DOHH2 (cell line): ENCODE measurements around the gene USH2A.

ENCODE experiments used
- H3F3A ChIP-seq: fragments of 200-600 bp; sonication (generic), shearing (Covaris generic); 2 replicates; pipeline ENCODE4 v1.6.0; 2016; ENCODE audit warnings: antibody characterized with exemption, mild to moderate bottlenecking; ENCODE audit not compliant: control insufficient read depth, insufficient read depth
- H3K27ac ChIP-seq: fragments of 200-600 bp; sonication (generic); 2 replicates; pipeline ENCODE4 v1.5.1; 2014; ENCODE audit warnings: low read depth, mild to moderate bottlenecking, low read length, moderate library complexity
- H3K27me3 ChIP-seq: fragments of 200-600 bp; sonication (generic); 2 replicates; pipeline ENCODE4 v1.6.1; 2014; ENCODE audit warnings: mild to moderate bottlenecking, low read length, mixed read lengths; ENCODE audit not compliant: control insufficient read depth
- H3K36me3 ChIP-seq: fragments of 200-600 bp; sonication (generic); 2 replicates; pipeline ENCODE4 v1.6.1; 2014; ENCODE audit warnings: mild to moderate bottlenecking, low read length, moderate library complexity, mixed read lengths; ENCODE audit not compliant: control insufficient read depth
- H3K4me1 ChIP-seq: fragments of 200-600 bp; sonication (generic); 2 replicates; pipeline ENCODE4 v1.6.1; 2014; ENCODE audit warnings: mild to moderate bottlenecking, low read length, mixed read lengths; ENCODE audit not compliant: control insufficient read depth
- H3K4me2 ChIP-seq: fragments of 200-600 bp; sonication (generic); 2 replicates; pipeline ENCODE4 v1.6.0; 2014; ENCODE audit warnings: mild to moderate bottlenecking, low read length, moderate library complexity
- H3K4me3 ChIP-seq: fragments of 200-600 bp; sonication (generic); 2 replicates; pipeline ENCODE4 v1.5.1; 2014; ENCODE audit warnings: mild to moderate bottlenecking, low read length, mixed read lengths
- H3K79me2 ChIP-seq: fragments of 200-600 bp; sonication (generic); 2 replicates; pipeline ENCODE4 v1.6.1; 2014; ENCODE audit warnings: mild to moderate bottlenecking, low read length, mixed read lengths; ENCODE audit not compliant: control insufficient read depth
- H3K9me2 ChIP-seq: fragments of 200-600 bp; sonication (generic); replicated peaks from 2 replicates; pipeline ENCODE4 v1.6.1; 2014; ENCODE audit warnings: mild to moderate bottlenecking, low read length, mixed read lengths; ENCODE audit not compliant: control insufficient read depth
- H3K9me3 ChIP-seq: fragments of 200-600 bp; sonication (generic); 2 replicates; pipeline ENCODE4 v1.6.1; 2014; ENCODE audit warnings: antibody characterized with exemption, low read length, mixed read lengths; ENCODE audit not compliant: control insufficient read depth, insufficient read depth
- H4K20me1 ChIP-seq: fragments of 200-600 bp; sonication (generic); 2 replicates; pipeline ENCODE4 v1.6.0; 2014; ENCODE audit warnings: low read depth, mild to moderate bottlenecking, antibody characterized with exemption, low read length, moderate library complexity; ENCODE audit not compliant: control insufficient read depth, insufficient read depth
- CTCF ChIP-seq: fragments of 200-600 bp; sonication (generic); IDR thresholded peaks from one replicate; pipeline ENCODE4 v1.5.1; 2014; ENCODE audit warnings: antibody characterized with exemption, mild to moderate bottlenecking, low read depth, low read length; ENCODE audit not compliant: poor library complexity, severe bottlenecking
- EZH2phosphoT487 ChIP-seq: fragments of 200-600 bp; sonication (generic); IDR thresholded peaks from 2 replicates; pipeline ENCODE4 v1.6.1; 2017; ENCODE audit warnings: borderline replicate concordance, mild to moderate bottlenecking, antibody characterized with exemption, low read length, moderate library complexity, mixed read lengths

Gene USH2A

GRCh38 chr1:216113181-216113580 is 310.1 kb downstream of the USH2A start:
- Histone ChIP-seq H3K4me2 (no peak overlapping the region), H3K79me2 (no peaks in the 10 kb centered on the region), H3K27ac (no peak overlapping the region), H3K36me3 (no peaks in the 10 kb centered on the region), H3K9me2 (no peaks in the 10 kb centered on the region), H3K4me1 (no peaks in the 10 kb centered on the region), H4K20me1 (no peaks in the 10 kb centered on the region), H3F3A (no peaks in the 10 kb centered on the region), H3K27me3 (no peaks in the 10 kb centered on the region), H3K9me3 (no peaks in the 10 kb centered on the region), H3K4me3 (no peak overlapping the region)
- no peak for TF ChIP-seq EZH2phosphoT487
- TF ChIP-seq CTCF, result no peak

DNA sequence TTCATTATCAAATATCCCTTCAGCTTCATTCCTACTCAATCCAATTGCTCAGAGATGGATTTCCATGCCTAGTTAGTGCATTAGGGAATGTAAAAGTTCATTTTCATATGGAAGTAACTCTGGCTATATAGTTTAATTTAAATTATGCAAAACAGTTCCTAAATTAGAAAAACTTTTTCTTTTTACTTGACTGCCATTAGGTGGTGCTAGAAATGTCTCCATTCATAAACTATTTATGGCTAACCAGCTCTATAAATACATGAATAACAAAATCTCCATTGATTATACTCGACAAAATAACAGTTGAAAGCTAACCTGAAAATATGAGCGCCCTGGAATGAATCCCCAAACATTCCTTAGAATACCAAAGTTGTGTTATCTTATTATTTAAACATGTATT is 311.4 kb downstream of the USH2A start:
- H3K36me3 ChIP-seq, result no peaks in the 10 kb centered on the region
- no peak overlapping the region for H3K4me2 ChIP-seq
- no peaks in the 10 kb centered on the region for H3K9me2 ChIP-seq
- H3K79me2 ChIP-seq, result no peaks in the 10 kb centered on the region
- no peak overlapping the region for H3K4me3 ChIP-seq
- H3K27ac ChIP-seq, result no peak overlapping the region
- no peaks in the 10 kb centered on the region for H3F3A ChIP-seq
- TF ChIP-seq CTCF, result no peak
- TF ChIP-seq EZH2phosphoT487, result no peak
- no peaks in the 10 kb centered on the region for H4K20me1 ChIP-seq
- H3K9me3 ChIP-seq, result no peaks in the 10 kb centered on the region
- H3K27me3 ChIP-seq, result no peaks in the 10 kb centered on the region
- H3K4me1 ChIP-seq, result no peaks in the 10 kb centered on the region

- H3K4me3 ChIP-seq, result no peak overlapping the region
- H3K79me2 ChIP-seq, result no peaks in the 10 kb centered on the region
- no peaks in the 10 kb centered on the region for H3K9me2 ChIP-seq
- no peak overlapping the region for H3K4me2 ChIP-seq
- no peak overlapping the region for H3K27ac ChIP-seq
- TF ChIP-seq CTCF (no peak), EZH2phosphoT487 (no peak)
- no peaks in the 10 kb centered on the region for H3F3A ChIP-seq
- no peaks in the 10 kb centered on the region for H3K36me3 ChIP-seq
- no peaks in the 10 kb centered on the region for H4K20me1 ChIP-seq
- H3K4me1 ChIP-seq, result no peaks in the 10 kb centered on the region
- H3K27me3 ChIP-seq, result no peaks in the 10 kb centered on the region
- H3K9me3 ChIP-seq, result peaks cover 3% of the 10 kb centered on the region; the same call in 1 of the 2 replicates
Measured at GRCh38 chr1:216095400-216095799, 327.8 kb downstream of the USH2A start.

- Histone ChIP-seq H3K27me3 (no peaks in the 10 kb centered on the region), H3F3A (no peaks in the 10 kb centered on the region), H3K4me2 (no peak overlapping the region), H3K79me2 (no peaks in the 10 kb centered on the region), H3K4me3 (no peak overlapping the region), H3K36me3 (no peaks in the 10 kb centered on the region), H4K20me1 (no peaks in the 10 kb centered on the region), H3K4me1 (no peaks in the 10 kb centered on the region), H3K9me2 (no peaks in the 10 kb centered on the region), H3K27ac (no peak overlapping the region), H3K9me3 (no peaks in the 10 kb centered on the region)
- TF ChIP-seq CTCF (no peak), EZH2phosphoT487 (no peak)
Measured at GRCh38 chr1:216090556-216090955, 332.7 kb downstream of the USH2A start.
